Measurements from ENCODE around the gene MYL11.
"Not testable (repeated sequence)": the region's sequence is repeated elsewhere in the genome, so short reads cannot be mapped to it uniquely, and the experiment has no call there.

DNA sequence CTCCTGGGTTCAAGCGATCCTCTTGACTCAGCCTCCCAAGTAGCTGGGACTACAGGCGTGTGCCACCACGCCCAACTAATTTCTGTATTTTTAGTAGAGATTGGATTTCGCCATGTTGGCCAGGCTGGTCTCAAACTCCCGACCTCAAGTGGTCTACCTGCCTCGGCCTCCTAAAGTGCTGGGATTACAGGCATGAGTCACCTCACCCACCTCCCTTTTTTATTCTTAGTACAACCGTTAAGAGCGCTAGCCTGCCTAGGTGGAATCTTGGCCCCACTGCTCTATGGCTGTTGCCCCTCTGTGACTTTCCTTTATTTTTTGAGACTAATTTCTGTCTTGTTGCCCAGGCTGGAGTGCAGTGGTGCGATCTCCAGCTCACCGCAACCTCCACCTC is 36.6 kb upstream of the MYL11 start:
- TF ChIP-seq, protein P1, sequence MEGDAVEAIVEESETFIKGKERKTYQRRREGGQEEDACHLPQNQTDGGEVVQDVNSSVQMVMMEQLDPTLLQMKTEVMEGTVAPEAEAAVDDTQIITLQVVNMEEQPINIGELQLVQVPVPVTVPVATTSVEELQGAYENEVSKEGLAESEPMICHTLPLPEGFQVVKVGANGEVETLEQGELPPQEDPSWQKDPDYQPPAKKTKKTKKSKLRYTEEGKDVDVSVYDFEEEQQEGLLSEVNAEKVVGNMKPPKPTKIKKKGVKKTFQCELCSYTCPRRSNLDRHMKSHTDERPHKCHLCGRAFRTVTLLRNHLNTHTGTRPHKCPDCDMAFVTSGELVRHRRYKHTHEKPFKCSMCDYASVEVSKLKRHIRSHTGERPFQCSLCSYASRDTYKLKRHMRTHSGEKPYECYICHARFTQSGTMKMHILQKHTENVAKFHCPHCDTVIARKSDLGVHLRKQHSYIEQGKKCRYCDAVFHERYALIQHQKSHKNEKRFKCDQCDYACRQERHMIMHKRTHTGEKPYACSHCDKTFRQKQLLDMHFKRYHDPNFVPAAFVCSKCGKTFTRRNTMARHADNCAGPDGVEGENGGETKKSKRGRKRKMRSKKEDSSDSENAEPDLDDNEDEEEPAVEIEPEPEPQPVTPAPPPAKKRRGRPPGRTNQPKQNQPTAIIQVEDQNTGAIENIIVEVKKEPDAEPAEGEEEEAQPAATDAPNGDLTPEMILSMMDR (conservative IDR thresholded peaks at IDR 0.05), result not testable (repeated sequence)
- TF ChIP-seq EZH2 (IDR thresholded peaks at IDR 0.05; ENCODE audit: low read depth), result not testable (repeated sequence)
